Panc1 (cell line): ENCODE data around the gene ARHGEF25. TPM values are rescaled to one million over a fixed set of nuclear protein-coding genes. Genes with fewer than 3 reads are reported as not detected.

Source experiments
- ATAC-seq: fragments of 200-7000 bp; cut with Tn5 transposase; 2 replicates; pipeline ENCODE4 v1.9.1; 2020; ENCODE audit warnings: mild to moderate bottlenecking, moderate library complexity
- BruUV-seq: library from RNA; stranded (reverse); fragments of 400-500 nt; replicated peaks from 2 replicates; lab custom pipeline; 2021; lab: Mats Ljungman, UMichigan
- CTCF ChIA-PET: fragments of 300-600 bp; sonication (Branson Sonifier 250); formaldehyde crosslinking; loops from one replicate; lab custom pipeline; 2022; ENCODE audit warnings: antibody characterized with exemption; lab: Charles Lee
- POLR2A ChIA-PET: fragments of 300-600 bp; sonication (Branson Sonifier 250); formaldehyde crosslinking; loops from one replicate; lab custom pipeline; 2022; ENCODE audit warnings: antibody characterized with exemption; lab: Charles Lee
- DNase-seq: peaks from one replicate; pipeline ENCODE4 v3.0.0-alpha.2; 2010; ENCODE audit warnings: low read depth, low spot score
- H3K27ac ChIP-seq: 2 replicates; pipeline ENCODE4 v1.5.1; 2011; ENCODE audit warnings: mild to moderate bottlenecking, low read length, inconsistent platforms
- H3K27me3 ChIP-seq: fragments of 200-500 bp; sonication (Bioruptor generic); 2 replicates; pipeline ENCODE4 v1.6.0; 2014; ENCODE audit warnings: low read length, inconsistent platforms; ENCODE audit not compliant: control insufficient read depth, insufficient read depth
- H3K36me3 ChIP-seq: fragments of 200-500 bp; sonication (Bioruptor generic); 2 replicates; pipeline ENCODE4 v1.5.1; 2014; ENCODE audit warnings: inconsistent platforms, mild to moderate bottlenecking, low read length, moderate library complexity; ENCODE audit not compliant: control insufficient read depth, insufficient read depth
- H3K4me1 ChIP-seq: 2 replicates; pipeline ENCODE4 v1.5.1; 2011; ENCODE audit warnings: inconsistent platforms, mild to moderate bottlenecking, low read length, moderate library complexity; ENCODE audit not compliant: control insufficient read depth, insufficient read depth
- H3K4me3 ChIP-seq, 2 experiments: 2 replicates each; pipeline ENCODE4 v1.5.1; 2011 to 2012; ENCODE audit warnings: low read depth in 2 of 2, low read length in 2 of 2, mild to moderate bottlenecking in 2 of 2, inconsistent platforms in 1 of 2, moderate library complexity in 1 of 2
- H3K9me3 ChIP-seq: fragments of 200-500 bp; sonication (Bioruptor generic); 2 replicates; pipeline ENCODE4 v1.5.1; 2014; ENCODE audit warnings: low read depth, mild to moderate bottlenecking, inconsistent platforms, low read length, moderate library complexity; ENCODE audit not compliant: control insufficient read depth, insufficient read depth
- CTCF ChIP-seq: fragments of 450-650 bp; IDR thresholded peaks from 2 replicates; pipeline ENCODE4 v1.5.1; 2017; ENCODE audit warnings: mild to moderate bottlenecking
- POLR2AphosphoS5 ChIP-seq: IDR thresholded peaks from 2 replicates; pipeline ENCODE4 v1.6.1; 2012; ENCODE audit warnings: mild to moderate bottlenecking, low read depth, low read length, moderate library complexity
- SIN3A ChIP-seq: IDR thresholded peaks from 2 replicates; pipeline ENCODE4 v1.6.1; 2012; ENCODE audit warnings: low read depth, mild to moderate bottlenecking, low read length, moderate library complexity, borderline replicate concordance; ENCODE audit not compliant: insufficient read depth
- TCF7L2 ChIP-seq: IDR thresholded peaks from 2 replicates; pipeline ENCODE4 v1.6.1; 2011; ENCODE audit warnings: mild to moderate bottlenecking, low read depth, low read length, inconsistent platforms
- in situ Hi-C: cut with HindIII; loops from 2 replicates; pipeline ENCODE4 v1.10.0; 2016; ENCODE audit warnings: low sequenced_read_pairs, low pct_unique_long_range_greater_than_20kb
- intact Hi-C: fragments of 100-400 bp; cut with micrococcal nuclease; formaldehyde crosslinking; loops from one replicate; pipeline ENCODE4 v1.10.0; 2022; ENCODE audit not compliant: unreplicated experiment
- total RNA-seq: library from RNA; stranded (reverse); gene quantifications from one replicate; pipeline ENCODE4 v1.2.1, GENCODE V29; 2021; ENCODE audit not compliant: unreplicated experiment
- TF ChIP-seq, protein P1 (sequence below), 2 experiments: IDR thresholded peaks; 2 replicates each; pipeline ENCODE4 v1.6.1; 2011 to 2012; ENCODE audit warnings: low read depth in 2 of 2, control low read depth in 1 of 2, low read length in 1 of 2, mild to moderate bottlenecking in 1 of 2, moderate library complexity in 1 of 2; ENCODE audit not compliant: insufficient read depth in 1 of 2

ARHGEF25 gene
- total RNA-seq, 1 experiment from 2014 or later: 10.5 TPM

DNA sequence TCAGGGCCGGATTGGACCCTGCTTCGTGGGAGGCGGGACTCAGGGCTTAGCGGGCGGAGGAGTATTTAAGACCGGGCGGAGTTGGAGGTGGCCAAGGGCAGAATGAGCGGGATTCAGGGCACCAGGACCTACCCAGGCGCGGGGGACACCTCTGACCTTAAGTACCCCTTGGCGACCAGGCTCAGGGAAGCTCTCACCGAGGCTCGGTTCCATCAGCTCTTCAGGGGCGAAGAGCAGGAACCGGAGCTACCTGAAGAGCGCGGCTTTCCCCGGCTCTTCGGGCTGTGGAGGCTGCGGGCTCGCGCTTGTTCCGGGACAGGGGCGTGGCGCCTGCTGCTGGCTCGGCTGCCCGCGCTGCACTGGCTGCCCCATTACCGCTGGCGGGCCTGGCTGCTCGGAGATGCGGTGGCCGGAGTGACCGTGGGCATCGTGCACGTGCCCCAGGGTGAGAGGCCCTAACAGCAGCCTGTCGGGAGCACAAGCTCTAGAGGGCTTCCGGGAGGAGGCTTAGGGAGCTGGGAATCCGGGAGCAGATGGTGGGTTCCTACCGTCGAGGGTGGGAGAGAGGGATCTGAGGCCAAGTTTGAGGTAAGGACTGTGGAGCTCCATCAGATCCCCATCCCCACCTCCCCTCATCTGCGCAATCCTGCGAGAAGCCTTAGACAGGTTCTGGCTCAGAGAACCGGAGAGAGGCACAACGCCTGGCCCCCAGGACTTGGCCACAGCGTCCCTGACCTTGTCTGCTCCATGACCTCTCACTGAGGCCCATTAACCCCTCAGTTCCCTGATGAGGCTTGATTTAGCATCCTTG, 8.4 kb downstream of the ARHGEF25 start:
- no peak overlapping the region for H3K4me3 ChIP-seq
- POLR2A ChIA-PET: no interaction called here
- H3K36me3 ChIP-seq: no peaks in the 10 kb centered on the region
- TF ChIP-seq TCF7L2 (no peak), POLR2AphosphoS5 (no peak), CTCF (no peak)
- TF ChIP-seq, protein P1, sequence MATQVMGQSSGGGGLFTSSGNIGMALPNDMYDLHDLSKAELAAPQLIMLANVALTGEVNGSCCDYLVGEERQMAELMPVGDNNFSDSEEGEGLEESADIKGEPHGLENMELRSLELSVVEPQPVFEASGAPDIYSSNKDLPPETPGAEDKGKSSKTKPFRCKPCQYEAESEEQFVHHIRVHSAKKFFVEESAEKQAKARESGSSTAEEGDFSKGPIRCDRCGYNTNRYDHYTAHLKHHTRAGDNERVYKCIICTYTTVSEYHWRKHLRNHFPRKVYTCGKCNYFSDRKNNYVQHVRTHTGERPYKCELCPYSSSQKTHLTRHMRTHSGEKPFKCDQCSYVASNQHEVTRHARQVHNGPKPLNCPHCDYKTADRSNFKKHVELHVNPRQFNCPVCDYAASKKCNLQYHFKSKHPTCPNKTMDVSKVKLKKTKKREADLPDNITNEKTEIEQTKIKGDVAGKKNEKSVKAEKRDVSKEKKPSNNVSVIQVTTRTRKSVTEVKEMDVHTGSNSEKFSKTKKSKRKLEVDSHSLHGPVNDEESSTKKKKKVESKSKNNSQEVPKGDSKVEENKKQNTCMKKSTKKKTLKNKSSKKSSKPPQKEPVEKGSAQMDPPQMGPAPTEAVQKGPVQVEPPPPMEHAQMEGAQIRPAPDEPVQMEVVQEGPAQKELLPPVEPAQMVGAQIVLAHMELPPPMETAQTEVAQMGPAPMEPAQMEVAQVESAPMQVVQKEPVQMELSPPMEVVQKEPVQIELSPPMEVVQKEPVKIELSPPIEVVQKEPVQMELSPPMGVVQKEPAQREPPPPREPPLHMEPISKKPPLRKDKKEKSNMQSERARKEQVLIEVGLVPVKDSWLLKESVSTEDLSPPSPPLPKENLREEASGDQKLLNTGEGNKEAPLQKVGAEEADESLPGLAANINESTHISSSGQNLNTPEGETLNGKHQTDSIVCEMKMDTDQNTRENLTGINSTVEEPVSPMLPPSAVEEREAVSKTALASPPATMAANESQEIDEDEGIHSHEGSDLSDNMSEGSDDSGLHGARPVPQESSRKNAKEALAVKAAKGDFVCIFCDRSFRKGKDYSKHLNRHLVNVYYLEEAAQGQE (IDR thresholded peaks at IDR 0.05; ENCODE audit: insufficient read depth in 1 of 2, low read depth in 2 of 2, low read length in 1 of 2): no peak
- ATAC-seq: no peak
- H3K27ac ChIP-seq: no peak overlapping the region
- peaks cover 13% of the 10 kb centered on the region for H3K4me1 ChIP-seq
- intact Hi-C loops: loop anchor here (5.0 kb wide), 1 partner anchor 162 kb away; the partner anchor contains the start of genes GLI1 and INHBE
- in situ Hi-C loops: no loop called here
- no TSS peak for BruUV-seq
- H3K9me3 ChIP-seq: no peaks in the 10 kb centered on the region
- no peak for DNase-seq
- H3K27me3 ChIP-seq: no peaks in the 10 kb centered on the region
- CTCF ChIA-PET: interaction anchor here (1.5 kb wide), 1 partner anchor 37 kb away, joined by 5 read pairs; no protein-coding TSS in a partner anchor

- ChIA-PET POLR2A (no interaction called here), CTCF (interaction anchor here (1.5 kb wide), 1 partner anchor 37 kb away, joined by 5 read pairs; no protein-coding TSS in a partner anchor)
- Histone ChIP-seq H3K4me3 (no peak overlapping the region), H3K27me3 (no peaks in the 10 kb centered on the region), H3K27ac (no peak overlapping the region), H3K9me3 (no peaks in the 10 kb centered on the region), H3K36me3 (no peaks in the 10 kb centered on the region), H3K4me1 (peaks cover 13% of the 10 kb centered on the region)
- no TSS peak for BruUV-seq
- TF ChIP-seq TCF7L2 (no peak), POLR2AphosphoS5 (no peak), SIN3A (no peak), CTCF (no peak)
- TF ChIP-seq, protein P1 (IDR thresholded peaks at IDR 0.05; ENCODE audit: insufficient read depth in 1 of 2, low read depth in 2 of 2, low read length in 1 of 2): no peak
- intact Hi-C loops (loop anchor here (5.0 kb wide), 1 partner anchor 163 kb away; the partner anchor contains the start of genes GLI1 and INHBE), in situ Hi-C loops (no loop called here)
- no peak for ATAC-seq
- DNase-seq: no peak
Measured at GRCh38 chr12:57620245-57620935, 9.2 kb downstream of the ARHGEF25 start.
